Measurements from ENCODE around the gene A2M. TPM values are rescaled to one million over a fixed set of nuclear protein-coding genes. Genes with fewer than 3 reads are reported as not detected.
A peak's percentile ranks its signal among the peaks of the same experiment; 100 is the strongest.

The A2M gene
- total RNA-seq, 4 donors from 2014 or later, result 47.6 to 84.4 (median 54.8) TPM

DNA sequence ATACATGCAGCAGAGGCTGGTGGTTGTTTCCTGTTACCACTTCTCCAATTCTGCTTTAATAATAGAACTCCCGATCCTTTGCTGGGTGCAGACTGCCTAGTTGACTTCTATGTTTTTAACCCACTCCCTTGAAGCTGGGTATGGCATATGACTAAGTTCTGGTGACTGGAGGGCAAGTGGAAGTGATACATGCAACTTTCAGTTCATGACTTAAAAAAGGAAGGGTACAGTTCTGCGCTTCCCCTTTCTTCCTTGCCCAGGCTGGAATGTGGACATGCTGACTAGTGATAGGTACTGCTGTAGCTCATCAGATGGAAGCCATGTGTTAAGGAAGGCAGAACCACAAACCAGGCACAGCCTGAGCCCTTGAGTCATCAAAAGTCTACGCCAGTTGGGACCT, 2.4 kb upstream of the A2M start:
- 57% methylated on average over 3 of the region's 3 CpGs for WGBS
- no peaks in the 10 kb centered on the region for H3K36me3 ChIP-seq
- H3K27me3 ChIP-seq, result no peaks in the 10 kb centered on the region
- no peak for DNase-seq (ENCODE audit: low spot score in 2 of 2)
- H3K27ac ChIP-seq, result peak overlapping the region; percentile 33
- no peaks in the 10 kb centered on the region for H3K9me3 ChIP-seq
- no peak for TF ChIP-seq POLR2A (IDR thresholded peaks at IDR 0.05)
- H3K4me1 ChIP-seq, result peaks cover 15% of the 10 kb centered on the region
- no peak overlapping the region for H3K4me3 ChIP-seq

DNA sequence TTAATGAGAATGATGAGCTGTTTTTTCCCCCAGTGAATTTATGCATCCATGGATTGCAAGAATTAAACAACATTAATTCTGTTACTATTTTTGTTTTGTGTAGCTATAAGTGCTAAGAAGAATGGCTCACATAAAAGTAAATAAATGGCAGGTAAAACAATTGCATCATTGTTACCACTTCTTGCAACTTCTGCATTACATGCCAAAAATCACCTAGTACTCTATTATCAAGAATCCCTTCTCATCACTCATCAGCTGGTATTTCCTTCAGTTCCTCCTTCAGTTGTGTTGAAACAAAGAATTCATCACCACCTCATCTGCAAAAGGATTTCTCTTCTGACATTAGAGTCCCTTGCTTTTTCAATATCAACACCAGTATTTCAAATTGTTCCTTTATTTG, 773 bp downstream of the A2M start:
- no peaks in the 10 kb centered on the region for H3K36me3 ChIP-seq
- no peaks in the 10 kb centered on the region for H3K27me3 ChIP-seq
- DNase-seq (ENCODE audit: low spot score in 2 of 2), result no peak
- TF ChIP-seq, protein P1, sequence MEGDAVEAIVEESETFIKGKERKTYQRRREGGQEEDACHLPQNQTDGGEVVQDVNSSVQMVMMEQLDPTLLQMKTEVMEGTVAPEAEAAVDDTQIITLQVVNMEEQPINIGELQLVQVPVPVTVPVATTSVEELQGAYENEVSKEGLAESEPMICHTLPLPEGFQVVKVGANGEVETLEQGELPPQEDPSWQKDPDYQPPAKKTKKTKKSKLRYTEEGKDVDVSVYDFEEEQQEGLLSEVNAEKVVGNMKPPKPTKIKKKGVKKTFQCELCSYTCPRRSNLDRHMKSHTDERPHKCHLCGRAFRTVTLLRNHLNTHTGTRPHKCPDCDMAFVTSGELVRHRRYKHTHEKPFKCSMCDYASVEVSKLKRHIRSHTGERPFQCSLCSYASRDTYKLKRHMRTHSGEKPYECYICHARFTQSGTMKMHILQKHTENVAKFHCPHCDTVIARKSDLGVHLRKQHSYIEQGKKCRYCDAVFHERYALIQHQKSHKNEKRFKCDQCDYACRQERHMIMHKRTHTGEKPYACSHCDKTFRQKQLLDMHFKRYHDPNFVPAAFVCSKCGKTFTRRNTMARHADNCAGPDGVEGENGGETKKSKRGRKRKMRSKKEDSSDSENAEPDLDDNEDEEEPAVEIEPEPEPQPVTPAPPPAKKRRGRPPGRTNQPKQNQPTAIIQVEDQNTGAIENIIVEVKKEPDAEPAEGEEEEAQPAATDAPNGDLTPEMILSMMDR (IDR thresholded peaks at IDR 0.05), result no peak
- TF ChIP-seq POLR2AphosphoS5 (IDR thresholded peaks at IDR 0.05) (no peak), EP300 (IDR thresholded peaks at IDR 0.05) (no peak), POLR2A (IDR thresholded peaks at IDR 0.05) (no peak)
- peaks cover 11% of the 10 kb centered on the region for H3K4me1 ChIP-seq
- H3K9me3 ChIP-seq, result no peaks in the 10 kb centered on the region
- H3K4me3 ChIP-seq, result peak overlapping the region; percentile 38
- H3K27ac ChIP-seq, result peak overlapping the region; percentile 64

DNA sequence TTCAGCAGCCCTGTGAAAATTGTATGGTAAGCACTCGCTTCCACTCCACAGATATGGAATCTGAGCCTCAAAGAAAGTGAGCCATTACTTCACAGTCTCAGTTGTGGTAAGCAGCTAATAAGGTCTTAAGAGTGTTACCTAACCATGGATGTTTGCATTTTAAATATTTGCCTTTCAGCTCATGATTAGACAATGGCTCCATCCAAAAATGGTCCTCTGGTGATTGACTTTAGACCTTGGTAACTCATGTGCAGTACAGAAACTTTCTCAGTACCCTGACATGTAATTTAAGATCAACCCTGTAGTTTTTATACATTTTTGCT, 1.8 kb downstream of the A2M start:
- peak overlapping the region; percentile 38 for H3K4me3 ChIP-seq

DNA sequence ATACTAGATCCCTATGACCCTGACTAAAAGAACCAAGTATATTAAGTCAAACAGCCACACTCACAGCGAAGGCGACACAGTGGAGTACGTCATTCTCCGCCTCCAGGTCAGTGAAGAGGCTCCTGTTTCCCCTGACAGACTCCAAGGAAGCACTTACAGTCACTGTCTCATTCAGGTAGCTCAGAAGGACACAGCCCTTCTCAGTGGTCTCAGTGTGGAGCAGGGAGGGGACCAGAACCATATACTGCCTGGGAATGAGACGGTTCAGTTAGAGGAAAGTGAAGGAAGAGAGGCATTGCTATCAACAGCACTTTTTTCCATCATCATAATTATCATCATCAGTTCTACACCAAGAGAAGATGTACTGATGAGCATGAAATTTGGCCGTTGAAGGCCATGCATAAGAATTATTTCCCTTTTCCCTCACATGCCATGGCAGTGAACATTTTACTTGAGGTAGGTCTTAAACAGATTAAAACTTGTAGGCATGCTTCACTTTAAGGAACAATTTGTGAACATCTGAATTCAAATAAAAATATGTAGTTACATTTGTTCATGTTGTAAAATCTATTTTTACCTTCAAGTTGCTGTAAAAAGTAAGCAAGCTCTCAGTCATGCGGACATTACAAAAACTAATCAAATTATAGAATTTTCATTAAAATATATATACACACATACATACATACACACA, 2.3 kb downstream of the A2M start:
- 75% methylated on average over 7 of the region's 7 CpGs for WGBS
- no peaks in the 10 kb centered on the region for H3K27me3 ChIP-seq
- H3K9me3 ChIP-seq, result no peaks in the 10 kb centered on the region
- TF ChIP-seq EP300 (IDR thresholded peaks at IDR 0.05) (no peak), POLR2AphosphoS5 (IDR thresholded peaks at IDR 0.05) (no peak), POLR2A (IDR thresholded peaks at IDR 0.05) (no peak)
- TF ChIP-seq, protein P1 (IDR thresholded peaks at IDR 0.05), result no peak
- no peak for DNase-seq (ENCODE audit: low spot score in 2 of 2)
- H3K36me3 ChIP-seq, result no peaks in the 10 kb centered on the region
- no peak overlapping the region for H3K27ac ChIP-seq
- peak overlapping the region; percentile 38 for H3K4me3 ChIP-seq
- peaks cover 6% of the 10 kb centered on the region for H3K4me1 ChIP-seq

More for the DNA sequence above, 1.8 kb downstream of the A2M start:
- Histone ChIP-seq H3K9me3 (no peaks in the 10 kb centered on the region), H3K27ac (no peak overlapping the region), H3K4me1 (peaks cover 11% of the 10 kb centered on the region), H3K27me3 (no peaks in the 10 kb centered on the region), H3K36me3 (no peaks in the 10 kb centered on the region)
- 74% methylated on average over 1 of the region's 1 CpG for WGBS
- TF ChIP-seq, protein P1 (IDR thresholded peaks at IDR 0.05), result no peak
- TF ChIP-seq EP300 (IDR thresholded peaks at IDR 0.05) (no peak), POLR2AphosphoS5 (IDR thresholded peaks at IDR 0.05) (no peak), POLR2A (IDR thresholded peaks at IDR 0.05) (no peak)
- no peak for DNase-seq (ENCODE audit: low spot score in 2 of 2)

DNA sequence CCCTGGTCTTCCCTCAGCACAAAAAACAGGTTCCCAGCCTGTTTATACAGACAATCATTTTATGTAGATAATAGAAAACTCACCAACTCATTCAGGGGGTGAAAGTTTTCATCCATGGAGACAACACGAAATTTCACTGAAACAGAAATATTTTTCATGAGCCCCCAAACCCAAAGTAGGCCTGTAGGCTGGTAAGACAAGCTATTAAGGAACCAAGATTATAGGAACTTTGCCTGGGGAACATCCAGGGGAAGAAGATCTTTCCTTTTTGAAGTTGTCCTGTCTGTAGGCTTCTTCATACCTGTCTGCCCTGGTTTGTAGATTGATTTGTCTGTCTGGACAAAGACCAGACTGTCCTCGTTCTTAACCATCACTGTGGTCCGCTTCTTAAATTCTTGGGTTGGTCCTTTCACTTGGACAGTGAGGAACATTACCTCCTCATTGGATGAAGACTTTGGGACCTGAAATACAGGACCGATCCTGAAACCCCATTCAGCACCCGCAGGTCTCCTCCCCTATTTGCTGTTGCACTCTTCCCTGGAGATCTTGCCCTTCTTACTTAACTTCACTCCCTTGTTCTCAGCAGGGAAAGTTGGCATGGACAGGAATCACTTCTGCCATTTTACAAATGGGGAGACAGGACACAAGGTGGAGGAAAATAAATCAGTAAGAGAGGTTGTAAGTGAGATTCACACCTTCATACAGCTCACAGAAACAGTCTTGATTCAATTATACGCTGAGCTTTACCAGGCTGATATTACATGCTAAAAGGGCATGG, 3.5 kb downstream of the A2M start:
- TF ChIP-seq POLR2AphosphoS5 (IDR thresholded peaks at IDR 0.05), result no peak
- H3K27me3 ChIP-seq, result no peaks in the 10 kb centered on the region
- no peak overlapping the region for H3K27ac ChIP-seq
- H3K9me3 ChIP-seq, result no peaks in the 10 kb centered on the region
- peak overlapping the region; percentile 38 for H3K4me3 ChIP-seq
- DNase-seq (ENCODE audit: low spot score in 2 of 2), result no peak
- H3K36me3 ChIP-seq, result no peaks in the 10 kb centered on the region
- peaks cover 6% of the 10 kb centered on the region for H3K4me1 ChIP-seq
- WGBS, result 90% methylated on average over 6 of the region's 6 CpGs

DNA sequence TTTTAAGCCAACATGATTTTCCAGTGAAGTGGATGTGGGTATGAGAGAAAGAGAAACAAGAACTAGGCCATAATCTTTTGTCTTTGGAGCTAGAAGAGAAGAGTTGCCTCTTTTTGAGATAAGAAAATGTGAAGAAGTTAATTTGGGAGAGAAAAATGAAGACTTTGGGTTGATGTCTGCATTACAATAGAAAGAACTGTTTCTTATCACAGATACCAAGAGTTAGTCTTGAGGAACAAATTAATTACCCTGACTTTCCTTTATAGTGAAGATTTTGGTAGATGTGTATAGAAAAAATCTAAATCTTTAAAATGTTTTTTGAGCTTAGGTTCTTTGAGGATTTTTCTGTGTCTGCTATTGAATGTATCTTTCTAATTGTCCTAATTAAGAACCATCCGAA, 4.2 kb downstream of the A2M start:
- H3K27me3 ChIP-seq, result no peaks in the 10 kb centered on the region
- H3K4me1 ChIP-seq, result peaks cover 6% of the 10 kb centered on the region
- WGBS, result 87% methylated on average over 1 of the region's 1 CpG
- H3K27ac ChIP-seq, result no peak overlapping the region
- H3K36me3 ChIP-seq, result no peaks in the 10 kb centered on the region
- TF ChIP-seq, protein P1 (IDR thresholded peaks at IDR 0.05), result no peak
- TF ChIP-seq POLR2AphosphoS5 (IDR thresholded peaks at IDR 0.05) (no peak), POLR2A (IDR thresholded peaks at IDR 0.05) (no peak), EP300 (IDR thresholded peaks at IDR 0.05) (no peak)
- H3K9me3 ChIP-seq, result no peaks in the 10 kb centered on the region
- DNase-seq (ENCODE audit: low spot score in 2 of 2), result no peak
- no peak overlapping the region for H3K4me3 ChIP-seq

Data from suprapubic skin (tissue), 4 donors.